Endothelial cell of umbilical vein (primary cell): ENCODE measurements around the gene IMPA2. TPM values are rescaled to one million over a fixed set of nuclear protein-coding genes. Genes with fewer than 3 reads are reported as not detected.

Source experiments
- BruUV-seq: library from RNA; stranded (reverse); fragments of 400-500 nt; replicated peaks from 2 replicates; lab custom pipeline; 2021; lab: Mats Ljungman, UMichigan
- CTCF ChIA-PET: fragments of 300-600, 350-600 bp; sonication (Branson Sonifier 250); formaldehyde crosslinking; loops from one replicate; lab custom pipeline; 2021; ENCODE audit warnings: antibody characterized with exemption, inconsistent platforms; lab: Charles Lee
- POLR2A ChIA-PET: fragments of 300-600, 350-600 bp; sonication (Branson Sonifier 250); formaldehyde crosslinking; loops from one replicate; lab custom pipeline; 2021; ENCODE audit warnings: antibody characterized with exemption, inconsistent platforms; lab: Charles Lee
- DNase-seq: peaks from one replicate; pipeline ENCODE4 v3.0.0-alpha.2; 2011; ENCODE audit warnings: low read depth, low spot score
- FAIRE-seq: peaks from 2 replicates; lab custom pipeline; 2011; peaks lifted over from hg19 to GRCh38; lab: Jason Lieb, UNC
- H2AFZ ChIP-seq: 2 replicates; pipeline ENCODE4 v1.6.0; 2012; ENCODE audit warnings: low read depth, low read length, control low read depth, inconsistent platforms
- H3K27ac ChIP-seq: 2 replicates; pipeline ENCODE4 v1.5.1; 2011; ENCODE audit warnings: low read depth, mild to moderate bottlenecking, control low read depth, low read length, moderate library complexity; ENCODE audit not compliant: insufficient read depth
- H3K27me3 ChIP-seq, 2 experiments: 2 replicates each; pipeline versions ENCODE4 v1.6.0 to v1.6.1; 2011; ENCODE audit warnings: low read length in 2 of 2, mixed read lengths in 1 of 2; ENCODE audit not compliant: control insufficient read depth in 2 of 2, insufficient read depth in 2 of 2
- H3K36me3 ChIP-seq, 2 experiments: 2 replicates in 1 of 2; 3 replicates in 1 of 2; pipeline ENCODE4 v1.5.1; 2011; ENCODE audit warnings: low read length in 2 of 2, mild to moderate bottlenecking in 1 of 2, moderate library complexity in 1 of 2; ENCODE audit not compliant: control insufficient read depth in 2 of 2, insufficient read depth in 2 of 2; ENCODE audit errors: extremely low read depth in 1 of 2
- H3K4me1 ChIP-seq: 3 replicates; pipeline ENCODE4 v1.5.1; 2011; ENCODE audit warnings: mild to moderate bottlenecking, low read length; ENCODE audit not compliant: control insufficient read depth, insufficient read depth; ENCODE audit errors: extremely low read depth
- H3K4me2 ChIP-seq: 2 replicates; pipeline ENCODE4 v1.6.1; 2011; ENCODE audit warnings: low read length, control low read depth, mixed read lengths; ENCODE audit not compliant: insufficient read depth
- H3K4me3 ChIP-seq, 3 experiments: fragments of 200-600 bp in 1 of 3; sonication (generic), shearing (Covaris generic) in 1 of 3; replicated peaks in 1 of 3; 2 replicates each; pipeline ENCODE4 v1.5.1; 2011 to 2016; ENCODE audit warnings: control low read depth in 3 of 3, low read length in 3 of 3, mild to moderate bottlenecking in 2 of 3, inconsistent platforms in 1 of 3, low read depth in 1 of 3, moderate library complexity in 1 of 3; ENCODE audit not compliant: insufficient read depth in 1 of 3
- H3K79me2 ChIP-seq: 2 replicates; pipeline ENCODE4 v1.6.0; 2012; ENCODE audit warnings: low read length, inconsistent platforms; ENCODE audit not compliant: control insufficient read depth, insufficient read depth
- H3K9ac ChIP-seq: replicated peaks from 2 replicates; pipeline ENCODE3; 2011; ENCODE audit warnings: low read length, control low read depth; ENCODE audit not compliant: insufficient read depth; ENCODE audit errors: extremely low read depth
- H3K9me1 ChIP-seq: replicated peaks from 3 replicates; pipeline ENCODE4 v1.6.0; 2011; ENCODE audit warnings: mild to moderate bottlenecking, low read length; ENCODE audit not compliant: control insufficient read depth, insufficient read depth; ENCODE audit errors: extremely low read depth
- H3K9me3 ChIP-seq: replicated peaks from 2 replicates; pipeline ENCODE4 v1.5.1; 2012; ENCODE audit warnings: low read length, inconsistent platforms; ENCODE audit not compliant: control insufficient read depth, insufficient read depth
- H4K20me1 ChIP-seq: replicated peaks from 2 replicates; pipeline ENCODE3; 2011; ENCODE audit warnings: mild to moderate bottlenecking, low read length; ENCODE audit not compliant: control insufficient read depth, insufficient read depth; ENCODE audit errors: extremely low read depth
- CTCF ChIP-seq, 2 donors: IDR thresholded peaks; 1 replicate in 1 of 2; 2 replicates in 1 of 2; pipeline ENCODE4 v1.5.1; 2011; ENCODE audit warnings: low read length in 2 of 2, mild to moderate bottlenecking in 2 of 2, moderate library complexity in 2 of 2, control low read depth in 1 of 2, inconsistent platforms in 1 of 2, low read depth in 1 of 2; ENCODE audit not compliant: insufficient read depth in 1 of 2; ENCODE audit errors: extremely low read depth in 1 of 2
- EZH2 ChIP-seq: IDR thresholded peaks from 2 replicates; pipeline ENCODE4 v1.6.1; 2012; ENCODE audit warnings: borderline replicate concordance, low read depth, mild to moderate bottlenecking, moderate library complexity, low read length, inconsistent platforms; ENCODE audit not compliant: severe bottlenecking
- FOS ChIP-seq: IDR thresholded peaks from 2 replicates; pipeline ENCODE4 v1.6.1; 2011; ENCODE audit warnings: mild to moderate bottlenecking, low read length, moderate library complexity, borderline replicate concordance; ENCODE audit not compliant: insufficient read depth
- GATA2 ChIP-seq: IDR thresholded peaks from 2 replicates; pipeline ENCODE4 v1.7.0; 2011; ENCODE audit warnings: low read depth, mild to moderate bottlenecking, moderate library complexity, mixed read lengths, low read length; ENCODE audit not compliant: insufficient read length, insufficient read depth
- JUN ChIP-seq: IDR thresholded peaks from 2 replicates; pipeline ENCODE4 v1.6.1; 2011; ENCODE audit warnings: borderline replicate concordance, low read depth; ENCODE audit not compliant: insufficient read length, insufficient read depth
- MAX ChIP-seq: IDR thresholded peaks from 2 replicates; pipeline ENCODE4 v1.6.1; 2011; ENCODE audit not compliant: insufficient read depth, insufficient read length
- MYC ChIP-seq: IDR thresholded peaks from one replicate; pipeline ENCODE4 v1.6.1; 2011; ENCODE audit warnings: mild to moderate bottlenecking, low read depth, low read length
- POLR2A ChIP-seq: IDR thresholded peaks from 2 replicates; pipeline ENCODE4 v1.6.1; 2012; ENCODE audit warnings: low read depth, mild to moderate bottlenecking, control low read depth, low read length
- POLR2AphosphoS5 ChIP-seq: IDR thresholded peaks from 2 replicates; pipeline ENCODE4 v1.6.1; 2012; ENCODE audit warnings: low read depth, mild to moderate bottlenecking, control low read depth, low read length, moderate library complexity; ENCODE audit not compliant: insufficient read depth
- dilution Hi-C: fragments of 300-500 bp; cut with MboI; formaldehyde crosslinking; loops from one replicate; pipeline ENCODE4 v1.15.0; 2019; ENCODE audit warnings: low sequenced_read_pairs; ENCODE audit not compliant: extremely low pct_ligation_motif_present
- intact Hi-C: fragments of 100-400 bp; cut with micrococcal nuclease; formaldehyde crosslinking; loops from one replicate; pipeline ENCODE4 v1.10.0; 2022
- polyA plus RNA-seq, 4 experiments: library from polyadenylated mRNA; depleted of rRNA in 3 of 4; stranded (reverse) in 3 of 4; unstranded in 1 of 4; fragments of >200 nt; gene quantifications; 2 replicates each; pipeline versions ENCODE4 v1.2.1 to v1.2.3, GENCODE V29; 2011 to 2012; ENCODE audit warnings: missing spikeins in 1 of 4
- total RNA-seq: library from RNA; stranded (reverse); gene quantifications from 2 replicates; pipeline ENCODE4 v1.2.3, GENCODE V29; 2021

Gene IMPA2
- total and polyA plus RNA-seq, 2 donors (not counting 3 experiments of a cell fraction or from before 2014, with no cell fraction given) = 6.1 to 8.0 TPM

GRCh38 chr18:11950824-11951223 lies 30.5 kb upstream of the IMPA2 start:
- Histone ChIP-seq H3K4me3 (no peak overlapping the region), H3K9ac (no peak overlapping the region), H3K4me2 (no peak overlapping the region), H3K9me1 (no peaks in the 10 kb centered on the region), H3K27me3 (no peaks in the 10 kb centered on the region), H2AFZ (no peak overlapping the region), H3K27ac (no peak overlapping the region), H3K9me3 (no peaks in the 10 kb centered on the region), H3K4me1 (peaks cover 15% of the 10 kb centered on the region), H3K79me2 (no peaks in the 10 kb centered on the region), H3K36me3 (no peaks in the 10 kb centered on the region), H4K20me1 (no peaks in the 10 kb centered on the region)
- FAIRE-seq (no peak), DNase-seq (no peak)
- dilution Hi-C loops (no loop called here), intact Hi-C loops (no loop called here)
- CTCF ChIA-PET = interaction anchor here (1.7 to 2.2 kb wide), 2 partner anchors 12 to 44 kb away, joined by 5 to 8 read pairs; no protein-coding TSS in a partner anchor
- POLR2A ChIA-PET = no interaction called here
- TF ChIP-seq MAX (no peak), GATA2 (no peak), CTCF (IDR thresholded peaks at IDR 0.05; ENCODE audit: extremely low read depth in 1 of 2, insufficient read depth in 1 of 2, low read depth in 1 of 2, low read length in 2 of 2) (no peak), MYC (no peak), FOS (no peak), POLR2AphosphoS5 (no peak), EZH2 (no peak), POLR2A (no peak), JUN (no peak)
- BruUV-seq = no TSS peak
